H1 (cell line): ENCODE measurements around the gene CMBL. TPM values are rescaled to one million over a fixed set of nuclear protein-coding genes. Genes with fewer than 3 reads are reported as not detected.

ENCODE experiments used
- CTCF ChIA-PET: fragments of 300-600 bp; sonication (Branson Sonifier 250); formaldehyde crosslinking; loops from one replicate; lab custom pipeline; 2021; ENCODE audit not compliant: partially characterized antibody; lab: Charles Lee
- POLR2A ChIA-PET: fragments of 300-600 bp; sonication (Branson Sonifier 250); formaldehyde crosslinking; loops from one replicate; lab custom pipeline; 2021; ENCODE audit warnings: inconsistent platforms; ENCODE audit not compliant: partially characterized antibody; lab: Charles Lee
- DNase-seq, 2 experiments: peaks; one replicate each; pipeline versions ENCODE4 v3.0.0 to v3.0.0-alpha.2; 2010 to 2022; ENCODE audit warnings: low spot score in 2 of 2, low read depth in 1 of 2, mixed read lengths in 1 of 2
- FAIRE-seq: peaks from 2 replicates; lab custom pipeline; 2011; peaks lifted over from hg19 to GRCh38; lab: Jason Lieb, UNC
- H2AFZ ChIP-seq: 2 replicates; pipeline ENCODE4 v1.8.1; 2012; ENCODE audit warnings: low read length, inconsistent platforms
- H2AK5ac ChIP-seq: 2 replicates; pipeline ENCODE4 v1.6.1; 2013; ENCODE audit warnings: low read depth, low read length
- H2BK120ac ChIP-seq: replicated peaks from 2 replicates; pipeline ENCODE3; 2013; ENCODE audit warnings: low read depth, low read length, inconsistent platforms
- H2BK12ac ChIP-seq: 2 replicates; pipeline ENCODE4 v1.6.1; 2013; ENCODE audit warnings: low read depth, low read length
- H2BK15ac ChIP-seq: 2 replicates; pipeline ENCODE4 v1.6.1; 2013; ENCODE audit warnings: low read length
- H2BK20ac ChIP-seq: 2 replicates; pipeline ENCODE4 v1.6.1; 2013; ENCODE audit warnings: low read length
- H2BK5ac ChIP-seq: 2 replicates; pipeline ENCODE4 v1.6.1; 2013; ENCODE audit warnings: low read depth, low read length
- H3K14ac ChIP-seq: 2 replicates; pipeline ENCODE4 v1.6.1; 2013; ENCODE audit warnings: inconsistent platforms; ENCODE audit not compliant: insufficient read length
- H3K18ac ChIP-seq: 2 replicates; pipeline ENCODE4 v1.6.1; 2013; ENCODE audit warnings: low read length; ENCODE audit errors: extremely low read depth
- H3K23ac ChIP-seq: 2 replicates; pipeline ENCODE4 v1.6.1; 2013; ENCODE audit warnings: inconsistent platforms; ENCODE audit not compliant: insufficient read length
- H3K23me2 ChIP-seq: 2 replicates; pipeline ENCODE4 v1.6.1; 2013; ENCODE audit warnings: low read depth, low read length
- H3K27ac ChIP-seq: 2 replicates; pipeline ENCODE4 v1.6.1; 2011; ENCODE audit warnings: low read depth, low read length, inconsistent platforms
- H3K27me3 ChIP-seq, 4 experiments: replicated peaks in 1 of 4; 1 replicate in 1 of 4; 2 replicates in 3 of 4; pipeline versions ENCODE4 v1.6.1 to v1.8.1; 2011 to 2013; ENCODE audit warnings: low read length in 3 of 4, mild to moderate bottlenecking in 3 of 4, inconsistent platforms in 2 of 4, mixed read lengths in 2 of 4, moderate library complexity in 1 of 4; ENCODE audit not compliant: control insufficient read depth in 3 of 4, insufficient read depth in 3 of 4; ENCODE audit errors: extremely low read depth in 1 of 4
- H3K36me3 ChIP-seq, 4 experiments: 2 replicates each; pipeline versions ENCODE4 v1.6.1 to v1.8.1; 2011 to 2013; ENCODE audit warnings: mild to moderate bottlenecking in 4 of 4, low read length in 3 of 4, moderate library complexity in 2 of 4, control low read depth in 1 of 4, inconsistent platforms in 1 of 4; ENCODE audit not compliant: insufficient read depth in 4 of 4, control insufficient read depth in 2 of 4
- H3K4ac ChIP-seq: replicated peaks from 2 replicates; pipeline ENCODE3; 2013; ENCODE audit warnings: low read length, low read depth, mixed read lengths, inconsistent platforms; ENCODE audit not compliant: insufficient read length
- H3K4me1 ChIP-seq, 4 experiments: replicated peaks in 1 of 4; 1 replicate in 1 of 4; 2 replicates in 3 of 4; pipeline versions ENCODE4 v1.6.1 to v1.8.1; 2011 to 2013; ENCODE audit warnings: low read length in 3 of 4, inconsistent platforms in 2 of 4, mixed read lengths in 1 of 4; ENCODE audit not compliant: insufficient read depth in 4 of 4, control insufficient read depth in 3 of 4
- H3K4me2 ChIP-seq, 2 experiments: 2 replicates each; pipeline versions ENCODE4 v1.6.1 to v1.8.1; 2011 to 2013; ENCODE audit warnings: low read depth in 2 of 2, low read length in 2 of 2, control low read depth in 1 of 2, inconsistent platforms in 1 of 2, mild to moderate bottlenecking in 1 of 2; ENCODE audit not compliant: insufficient read depth in 1 of 2
- H3K4me3 ChIP-seq, 4 experiments: fragments of 200-600, 300-600 bp in 1 of 4; sonication (generic), shearing (Covaris generic), sonication (Bioruptor Twin) in 1 of 4; 2 replicates each; pipeline versions ENCODE4 v1.5.1 to v1.8.1; 2011 to 2016; ENCODE audit warnings: low read length in 4 of 4, low read depth in 3 of 4, control low read depth in 2 of 4, inconsistent platforms in 2 of 4, mild to moderate bottlenecking in 2 of 4, mixed read lengths in 1 of 4, moderate library complexity in 1 of 4; ENCODE audit not compliant: insufficient read depth in 2 of 4; ENCODE audit errors: extremely low read depth in 1 of 4
- H3K56ac ChIP-seq: replicated peaks from 2 replicates; pipeline ENCODE3; 2013; ENCODE audit warnings: low read depth, mild to moderate bottlenecking, mixed read lengths, low read length, inconsistent platforms; ENCODE audit not compliant: insufficient read length
- H3K79me1 ChIP-seq: 2 replicates; pipeline ENCODE4 v1.6.1; 2013; ENCODE audit warnings: low read depth, low read length, control low read depth
- H3K79me2 ChIP-seq, 2 experiments: 2 replicates each; pipeline versions ENCODE4 v1.6.1 to v1.8.1; 2012 to 2013; ENCODE audit warnings: low read length in 2 of 2, mild to moderate bottlenecking in 2 of 2, inconsistent platforms in 1 of 2; ENCODE audit not compliant: insufficient read depth in 2 of 2, control insufficient read depth in 1 of 2
- H3K9ac ChIP-seq, 4 experiments: replicated peaks in 1 of 4; 1 replicate in 1 of 4; 2 replicates in 3 of 4; pipeline versions ENCODE4 v1.6.1 to v1.8.1; 2011 to 2013; ENCODE audit warnings: low read depth in 3 of 4, low read length in 3 of 4, control low read depth in 2 of 4, mild to moderate bottlenecking in 2 of 4, moderate library complexity in 2 of 4, inconsistent platforms in 1 of 4; ENCODE audit errors: extremely low read depth in 1 of 4
- H3K9me3 ChIP-seq, 2 experiments: 2 replicates each; pipeline versions ENCODE4 v1.6.1 to v1.8.1; 2012 to 2013; ENCODE audit warnings: mild to moderate bottlenecking in 2 of 2, moderate library complexity in 2 of 2, control low read depth in 1 of 2, inconsistent platforms in 1 of 2, low read depth in 1 of 2, low read length in 1 of 2, mixed read lengths in 1 of 2; ENCODE audit not compliant: insufficient read depth in 2 of 2
- H4K20me1 ChIP-seq, 2 experiments: replicated peaks in 1 of 2; 2 replicates each; pipeline versions ENCODE3 to v1.8.1; 2011 to 2013; ENCODE audit warnings: inconsistent platforms in 2 of 2, low read length in 2 of 2, mild to moderate bottlenecking in 1 of 2; ENCODE audit not compliant: insufficient read depth in 2 of 2, control insufficient read depth in 1 of 2
- H4K5ac ChIP-seq: 2 replicates; pipeline ENCODE4 v1.6.1; 2013; ENCODE audit warnings: low read length, low read depth, mixed read lengths, inconsistent platforms; ENCODE audit not compliant: insufficient read length
- H4K8ac ChIP-seq: 2 replicates; pipeline ENCODE4 v1.8.0; 2013; ENCODE audit warnings: mild to moderate bottlenecking, moderate library complexity, low read length, inconsistent platforms; ENCODE audit not compliant: insufficient read depth; ENCODE audit errors: extremely low read depth
- H4K91ac ChIP-seq: replicated peaks from 2 replicates; pipeline ENCODE3; 2013; ENCODE audit warnings: low read length, mixed read lengths, inconsistent platforms; ENCODE audit not compliant: insufficient read length
- POLR2AphosphoS5 ChIP-seq: IDR thresholded peaks from 2 replicates; pipeline ENCODE4 v1.6.1; 2011; ENCODE audit warnings: low read depth, low read length
- POU5F1 ChIP-seq: IDR thresholded peaks from 2 replicates; pipeline ENCODE4 v1.6.1; 2011; ENCODE audit warnings: low read depth, mild to moderate bottlenecking, low read length, moderate library complexity
- RBBP5 ChIP-seq: IDR thresholded peaks from 2 replicates; pipeline ENCODE4 v1.7.1; 2012; ENCODE audit warnings: low read depth, mild to moderate bottlenecking, inconsistent platforms, low read length, moderate library complexity, borderline replicate concordance
- WGBS, 2 experiments: shearing (Covaris generic) in 1 of 2; methylation state at CpG; one replicate each; pipeline versions ENCODE4 v1.1.6 to v1.1.7; 2013 to 2015; ENCODE audit warnings: low lambda C conversion rate in 2 of 2, mixed read lengths in 2 of 2, inconsistent platforms in 1 of 2, low coverage in 1 of 2, missing lambda C conversion rate in 1 of 2; ENCODE audit not compliant: insufficient replicate concordance in 2 of 2, insufficient coverage in 1 of 2, insufficient read length in 1 of 2; ENCODE audit errors: extremely low coverage in 1 of 2, missing lambda C conversion rate in 1 of 2; 5-methylcytosine and 5-hydroxymethylcytosine counted together
- polyA plus RNA-seq, 7 experiments: library from polyadenylated mRNA; depleted of rRNA in 3 of 7; stranded (reverse) in 5 of 7; unstranded in 2 of 7; fragments of >200 nt in 5 of 7; fragments of 200-250 nt in 2 of 7; gene quantifications; 1 replicate in 5 of 7; 2 replicates in 1 of 7; 4 replicates in 1 of 7; pipeline versions ENCODE4 v1.2.1 to v1.2.3, GENCODE V29; 2011 to 2013; ENCODE audit warnings: missing spikeins in 2 of 7, mixed read lengths in 2 of 7
- total RNA-seq: library from RNA; stranded (reverse); fragmentation: NEBNext Ultra II Directional; extraction: Animal tissue kit (Norgen Biotek cat#: 25700); gene quantifications from 2 replicates; pipeline ENCODE4 v1.2.1, GENCODE V29; 2021

CMBL gene
- total and polyA plus RNA-seq, 2 of the 8 experiments (the other 6 are each of a cell fraction or from before 2014, with no cell fraction given): 27.9 to 32.1 TPM

GRCh38 chr5:10286862-10287227, 20.9 kb downstream of the CMBL start:
- peaks cover 0 to 6% (median 0%) of the 10 kb centered on the region in 4 experiments; a peak in 3 of 7 replicates for H3K4me1 ChIP-seq
- H3K4me3 ChIP-seq: no peak overlapping the region
- H2AK5ac ChIP-seq: no peak overlapping the region
- CTCF ChIA-PET: interaction anchor here (1.1 to 4.8 kb wide), 6 partner anchors 9 to 137 kb away, joined by 3 to 28 read pairs (median 6); no protein-coding TSS in a partner anchor
- no peak overlapping the region for H2BK12ac ChIP-seq
- H2BK20ac ChIP-seq: no peak overlapping the region
- no peak overlapping the region for H4K91ac ChIP-seq
- 95% methylated on average over 7 of the region's 7 CpGs; no CpG with 5 or more reads in 1 of the 2 experiments for WGBS, 2 experiments
- no peak overlapping the region for H3K14ac ChIP-seq
- no peaks in the 10 kb centered on the region for H3K27me3 ChIP-seq
- H3K56ac ChIP-seq: no peak overlapping the region
- no peak overlapping the region for H2AFZ ChIP-seq
- H2BK5ac ChIP-seq: no peak overlapping the region
- H3K79me2 ChIP-seq: no peaks in the 10 kb centered on the region
- no peaks in the 10 kb centered on the region; a peak in 1 of 8 replicates for H3K36me3 ChIP-seq
- H3K4ac ChIP-seq: no peak overlapping the region
- no peak for TF ChIP-seq RBBP5
- no peak for TF ChIP-seq POU5F1
- TF ChIP-seq POLR2AphosphoS5: no peak
- H3K4me2 ChIP-seq: no peak overlapping the region
- no peaks in the 10 kb centered on the region for H3K23me2 ChIP-seq
- H3K27ac ChIP-seq: no peak overlapping the region
- H2BK15ac ChIP-seq: no peak overlapping the region
- no peak overlapping the region for H2BK120ac ChIP-seq
- no peak for DNase-seq
- H3K9me3 ChIP-seq: no peaks in the 10 kb centered on the region
- FAIRE-seq: no peak
- no peaks in the 10 kb centered on the region for H3K79me1 ChIP-seq
- H4K5ac ChIP-seq: no peak overlapping the region
- POLR2A ChIA-PET: interaction anchor here (0.8 kb wide), 1 partner anchor 11 kb away, joined by 3 read pairs; no protein-coding TSS in a partner anchor
- H4K20me1 ChIP-seq: no peaks in the 10 kb centered on the region
- no peak overlapping the region for H3K23ac ChIP-seq
- H3K18ac ChIP-seq: no peak overlapping the region
- no peak overlapping the region for H4K8ac ChIP-seq
- no peak overlapping the region for H3K9ac ChIP-seq
